Inflammatory macrophage treated with lipopolysaccharide for 1 hour (primary cell): ENCODE data around the gene SERINC1.

ENCODE experiments used
- DNase-seq, 2 donors: peaks; one replicate each; pipeline ENCODE4 v3.0.0-alpha.2; 2020 to 2022

SERINC1 gene

GRCh38 chr6:122431780-122432179 lies 39.8 kb downstream of the SERINC1 start:
- no peak for DNase-seq

DNA sequence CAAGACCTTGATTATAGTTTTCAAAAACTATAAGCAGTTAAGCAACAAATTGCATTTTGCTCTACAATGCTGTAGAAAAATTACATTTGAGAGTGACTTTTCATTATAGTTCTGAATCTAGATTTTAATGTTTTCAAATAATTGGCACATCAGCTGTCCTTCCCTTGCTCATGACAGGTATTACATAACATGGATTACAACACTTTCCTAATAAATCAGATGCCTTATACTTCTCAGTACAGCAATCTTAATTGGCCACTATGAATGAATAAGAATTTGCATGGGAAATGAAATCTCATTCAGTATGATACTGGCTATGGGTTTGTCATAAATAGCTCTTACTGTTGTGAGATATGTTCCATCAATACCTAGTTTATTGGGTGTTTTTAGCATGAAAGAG lies 42.3 kb downstream of the SERINC1 start:
- DNase-seq, result peak; percentile 20 to 48

GRCh38 chr6:122428781-122429180 lies 42.8 kb downstream of the SERINC1 start:
- DNase-seq, result no peak

- no peak for DNase-seq
These were observed 45.0 kb downstream of the SERINC1 start for GRCh38 chr6:122426597-122426996.

GRCh38 chr6:122423734-122424133 lies 47.9 kb downstream of the SERINC1 start:
- no peak for DNase-seq

DNA sequence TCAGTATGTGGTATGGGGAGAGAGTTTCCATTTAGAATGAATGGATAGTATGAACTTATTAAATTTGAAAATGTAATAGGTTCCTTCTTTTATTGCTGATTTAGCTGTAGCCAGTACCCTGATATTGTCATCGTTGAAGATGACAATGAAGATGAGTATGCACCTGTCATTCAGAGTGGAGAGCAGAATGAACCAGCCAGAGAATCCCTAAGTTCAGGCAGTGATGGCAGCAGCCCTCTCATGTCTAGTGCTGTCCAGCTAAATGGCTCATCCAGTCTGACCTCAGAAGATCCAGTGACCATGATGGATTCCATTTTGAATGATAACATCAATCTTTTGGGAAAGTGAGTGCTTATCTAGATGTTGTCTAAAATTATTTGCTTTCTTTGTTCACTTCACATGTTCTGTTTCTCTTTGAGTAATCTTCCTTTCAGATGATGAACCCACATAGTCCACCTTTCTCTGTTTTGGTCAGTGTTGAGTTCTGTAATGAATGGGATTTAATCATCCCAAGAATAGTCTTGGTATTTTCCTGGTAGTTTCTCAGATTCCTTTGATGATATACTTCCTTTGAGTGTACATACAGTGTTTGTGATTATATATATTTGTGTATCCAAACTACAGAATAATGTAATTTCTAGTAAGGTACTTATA lies 48.9 kb downstream of the SERINC1 start:
- no peak for DNase-seq

DNA sequence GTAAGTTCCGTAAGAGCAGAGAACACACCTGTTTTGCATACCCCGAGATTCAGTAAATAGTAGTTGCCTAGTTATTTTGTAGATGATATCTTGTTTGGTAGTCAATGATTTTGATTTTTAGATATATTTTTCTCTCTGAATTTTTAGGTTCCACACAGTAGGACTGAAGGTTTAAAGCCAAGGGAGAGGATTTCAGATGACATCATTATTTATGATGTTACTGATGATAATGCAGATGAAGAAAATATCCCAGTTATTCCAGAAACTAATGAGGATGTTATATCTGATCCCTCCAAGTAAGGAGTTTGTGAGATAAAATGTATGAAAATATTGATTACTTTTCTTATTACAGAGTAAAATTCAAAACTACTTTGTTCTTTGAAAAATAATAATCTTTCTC lies 49.6 kb downstream of the SERINC1 start:
- DNase-seq, result no peak

GRCh38 chr6:122416825-122417224 lies 54.8 kb downstream of the SERINC1 start:
- no peak for DNase-seq

DNA sequence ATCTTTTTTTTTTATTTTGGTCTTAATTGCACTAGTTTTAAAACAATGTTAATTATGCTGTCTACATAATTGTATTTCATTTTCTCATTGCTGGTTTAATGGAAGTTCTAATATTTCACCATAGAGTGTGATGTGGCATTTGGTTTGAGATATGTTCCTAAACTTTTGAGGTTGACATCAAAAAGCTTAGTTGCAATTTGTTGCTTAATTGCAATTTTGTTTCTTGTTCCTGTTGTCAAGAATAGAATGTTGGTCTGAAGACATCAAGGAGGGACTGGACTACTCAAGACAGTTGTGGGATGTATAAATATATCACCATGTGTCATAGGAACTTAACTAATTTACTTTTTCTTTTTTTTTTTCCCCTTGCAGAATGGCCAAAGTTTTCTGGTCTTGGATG lies 59.6 kb downstream of the SERINC1 start:
- DNase-seq, result peak; percentile 49 to 62

GRCh38 chr6:122408702-122409458 lies 62.7 kb downstream of the SERINC1 start:
- no peak for DNase-seq

DNA sequence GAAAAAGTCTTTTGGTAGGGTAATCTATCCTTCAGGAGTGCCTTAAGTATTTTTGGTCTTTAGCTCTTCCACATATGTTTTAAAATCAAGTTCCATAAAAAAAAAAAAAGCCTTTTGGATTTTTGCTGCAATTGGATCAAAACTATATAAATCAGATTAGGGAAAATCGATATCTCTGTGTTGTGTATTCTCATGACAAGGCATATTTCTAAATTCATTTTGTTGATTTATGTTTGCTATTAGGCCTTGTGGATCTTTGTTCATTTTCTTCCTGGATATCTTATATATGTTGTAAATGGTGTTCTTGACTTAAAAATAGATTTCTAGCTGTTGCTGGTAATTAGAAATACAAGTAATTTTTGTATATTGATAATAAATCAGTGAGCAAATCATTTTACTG lies 63.4 kb downstream of the SERINC1 start:
- no peak for DNase-seq

- no peak for DNase-seq
These were observed 63.9 kb downstream of the SERINC1 start for GRCh38 chr6:122407712-122408111.

GRCh38 chr6:122406187-122406586 lies 65.4 kb downstream of the SERINC1 start:
- no peak for DNase-seq

DNA sequence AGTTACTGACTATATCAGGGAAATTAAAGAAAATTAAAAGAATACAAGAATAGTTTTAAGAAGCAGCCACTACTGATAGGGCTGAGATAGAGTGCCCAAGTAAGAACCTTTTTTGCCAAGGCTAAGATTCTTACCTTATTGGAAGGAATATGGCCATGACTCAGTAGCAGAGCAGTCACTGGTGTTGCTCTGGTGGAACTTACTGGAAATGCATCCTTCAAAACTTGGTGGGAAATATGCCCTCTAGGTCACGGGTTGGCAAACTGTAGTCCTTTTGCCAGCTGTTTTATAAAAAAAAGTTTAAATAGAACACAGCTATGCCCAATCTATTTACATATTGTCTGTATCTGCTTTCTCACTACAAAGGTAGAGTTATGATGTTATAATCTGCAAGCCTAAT lies 66.2 kb downstream of the SERINC1 start:
- DNase-seq, result no peak

- no peak for DNase-seq
These were observed 67.2 kb downstream of the SERINC1 start for GRCh38 chr6:122404444-122404843.

GRCh38 chr6:122401104-122401503 lies 70.5 kb downstream of the SERINC1 start:
- DNase-seq, result no peak

DNA sequence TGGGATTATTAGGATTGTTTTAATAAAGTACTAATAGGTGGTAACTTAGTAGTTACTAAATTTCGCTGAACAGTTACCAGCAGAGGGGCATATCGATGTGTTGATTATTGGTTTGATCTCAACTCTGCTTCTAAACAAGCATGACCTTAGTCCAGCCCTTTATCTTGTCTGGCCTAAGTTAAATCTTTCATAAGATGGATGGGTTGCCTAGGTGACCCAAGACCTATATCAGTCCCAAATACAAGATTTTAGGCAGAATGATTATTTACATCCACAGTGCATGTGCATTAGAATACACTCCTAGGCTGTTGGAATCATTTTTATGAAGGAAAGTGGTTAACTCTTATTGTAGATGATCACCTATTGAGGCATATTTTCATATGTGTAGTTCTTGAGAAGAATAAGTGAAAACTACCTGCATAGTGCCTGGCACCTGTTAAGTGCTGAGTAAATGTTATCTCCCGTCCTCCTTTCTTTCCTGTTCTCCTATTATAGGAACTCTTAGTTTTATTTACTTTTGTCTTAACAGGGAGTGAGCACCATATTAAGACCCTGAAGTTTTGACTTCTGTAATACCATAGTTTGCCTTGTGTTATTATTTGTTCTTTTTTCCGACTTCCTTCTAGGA lies 71.0 kb downstream of the SERINC1 start:
- no peak for DNase-seq

DNA sequence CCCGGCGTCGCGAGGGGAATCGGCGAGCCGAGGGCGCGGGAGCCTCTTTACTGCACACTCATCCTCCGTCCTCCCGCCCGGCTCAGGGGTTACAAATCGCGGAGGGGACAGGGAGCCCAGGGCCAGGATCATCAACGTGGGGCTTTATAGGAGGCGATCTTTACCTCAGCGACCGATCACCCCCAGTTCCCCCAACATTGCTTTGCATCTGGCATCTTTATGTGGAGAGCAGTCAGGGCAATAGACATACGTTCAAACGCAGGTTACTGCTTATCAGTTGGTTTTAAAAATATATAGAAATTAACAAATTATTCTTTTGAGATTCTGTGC lies 71.5 kb downstream of the SERINC1 start:
- DNase-seq, result peak; percentile 3 to 6

- peak; percentile 93 to 96 for DNase-seq
These were observed 72.1 kb downstream of the SERINC1 start, which contains the start of gene HSF2 for GRCh38 chr6:122399348-122400120. TSS of gene HSF2 (plus strand) at chr6:122399652. CDS start at chr6:122399738, 86 bp downstream.

DNA sequence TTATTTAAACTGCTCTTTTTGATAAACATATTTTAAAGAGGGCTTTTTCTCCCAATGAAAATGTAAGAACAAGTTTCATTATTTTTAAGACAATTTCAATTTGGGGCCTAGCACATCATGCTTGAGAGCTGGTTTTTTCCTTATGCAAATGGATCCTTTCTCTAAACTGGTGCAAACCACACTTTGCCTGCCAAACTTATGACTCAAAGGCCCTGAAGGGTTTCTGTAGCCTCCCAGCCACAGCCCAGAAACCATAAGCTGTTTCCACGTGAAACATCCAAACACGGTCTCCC lies 72.6 kb downstream of the SERINC1 start:
- DNase-seq, result no peak

- DNase-seq, result no peak
These were observed 77.6 kb downstream of the SERINC1 start for GRCh38 chr6:122394016-122394415.

DNA sequence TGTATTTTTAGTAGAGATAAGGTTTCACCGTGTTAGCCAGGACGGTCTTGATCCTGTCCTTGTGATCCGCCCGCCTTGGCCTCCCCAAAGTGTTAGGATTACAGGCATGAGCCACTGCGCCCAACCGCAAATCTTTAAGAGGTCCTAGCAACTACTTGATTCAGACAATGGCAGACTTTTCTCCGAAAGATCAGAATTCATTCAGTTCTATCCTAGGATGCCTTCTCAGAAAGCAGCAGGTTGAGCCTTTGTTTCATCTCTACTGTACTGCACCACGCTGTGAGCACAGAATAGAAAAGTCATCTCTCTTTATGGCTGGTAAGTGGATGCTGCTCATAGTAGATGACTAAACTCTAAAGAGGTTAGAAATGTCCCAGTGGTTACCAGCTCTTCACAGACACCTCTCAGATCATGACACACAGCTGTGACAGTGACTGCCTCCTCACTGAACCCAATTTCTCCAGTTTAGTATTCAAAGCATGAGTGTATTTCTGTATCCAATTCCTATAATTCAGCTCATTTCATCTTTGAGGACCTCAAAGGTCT lies 78.2 kb downstream of the SERINC1 start:
- no peak for DNase-seq
